Keratinocyte (primary cell): Measurements from ENCODE around the gene GAREM1.

ENCODE experiments used
- EZH2 ChIP-seq: IDR thresholded peaks from one replicate; pipeline ENCODE4 v1.6.1; 2012; ENCODE audit warnings: inconsistent platforms, mild to moderate bottlenecking, low read length, moderate library complexity
- TF ChIP-seq, protein P1 (sequence below), 3 experiments: IDR thresholded peaks in 1 of 3; conservative IDR thresholded peaks in 1 of 3; optimal IDR thresholded peaks in 1 of 3; 2 replicates in 2 of 3; 3 replicates in 1 of 3; pipeline versions ENCODE3 to v1.5.1; 2011; ENCODE audit warnings: low read length in 3 of 3, mild to moderate bottlenecking in 3 of 3, moderate library complexity in 2 of 3, control low read depth in 1 of 3, inconsistent platforms in 1 of 3; ENCODE audit not compliant: insufficient read depth in 2 of 3; ENCODE audit errors: extremely low read depth in 1 of 3

- no peak for TF ChIP-seq EZH2
- TF ChIP-seq, protein P1, sequence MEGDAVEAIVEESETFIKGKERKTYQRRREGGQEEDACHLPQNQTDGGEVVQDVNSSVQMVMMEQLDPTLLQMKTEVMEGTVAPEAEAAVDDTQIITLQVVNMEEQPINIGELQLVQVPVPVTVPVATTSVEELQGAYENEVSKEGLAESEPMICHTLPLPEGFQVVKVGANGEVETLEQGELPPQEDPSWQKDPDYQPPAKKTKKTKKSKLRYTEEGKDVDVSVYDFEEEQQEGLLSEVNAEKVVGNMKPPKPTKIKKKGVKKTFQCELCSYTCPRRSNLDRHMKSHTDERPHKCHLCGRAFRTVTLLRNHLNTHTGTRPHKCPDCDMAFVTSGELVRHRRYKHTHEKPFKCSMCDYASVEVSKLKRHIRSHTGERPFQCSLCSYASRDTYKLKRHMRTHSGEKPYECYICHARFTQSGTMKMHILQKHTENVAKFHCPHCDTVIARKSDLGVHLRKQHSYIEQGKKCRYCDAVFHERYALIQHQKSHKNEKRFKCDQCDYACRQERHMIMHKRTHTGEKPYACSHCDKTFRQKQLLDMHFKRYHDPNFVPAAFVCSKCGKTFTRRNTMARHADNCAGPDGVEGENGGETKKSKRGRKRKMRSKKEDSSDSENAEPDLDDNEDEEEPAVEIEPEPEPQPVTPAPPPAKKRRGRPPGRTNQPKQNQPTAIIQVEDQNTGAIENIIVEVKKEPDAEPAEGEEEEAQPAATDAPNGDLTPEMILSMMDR (optimal IDR thresholded peaks at IDR 0.05 in 1 of 3, IDR thresholded peaks at IDR 0.05 in 1 of 3, conservative IDR thresholded peaks at IDR 0.05 in 1 of 3; ENCODE audit: extremely low read depth in 1 of 3, insufficient read depth in 2 of 3, low read length in 3 of 3): no peak
These were observed 65.1 kb downstream of the GAREM1 start for GRCh38 chr18:32405588-32405987.
